ENCODE measurements around the gene MTUS2. TPM values are rescaled to one million over a fixed set of nuclear protein-coding genes. Genes with fewer than 3 reads are reported as not detected.

Gene MTUS2
- polyA plus RNA-seq, 1 donor from 2014 or later = 0.06 TPM

DNA sequence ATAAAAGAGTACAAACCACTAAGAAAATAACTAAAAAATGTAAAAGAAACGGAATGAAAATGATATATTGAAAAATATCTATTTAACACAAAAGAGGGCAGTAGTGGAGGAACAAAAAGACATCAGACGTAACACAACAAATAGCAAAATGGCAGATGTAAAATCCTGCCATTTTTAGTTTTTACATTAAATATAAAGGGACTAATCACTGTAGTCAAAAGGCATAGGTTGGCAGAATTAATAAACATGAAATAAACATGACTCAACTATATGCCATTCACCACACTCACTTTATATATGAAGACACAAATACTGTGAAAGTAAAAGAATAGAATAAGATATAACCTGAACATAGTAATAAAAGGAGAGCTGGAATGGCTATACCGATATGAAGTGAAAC lies 11.0 kb downstream of the MTUS2 start:
- H3K9me3 Mint-ChIP-seq = peaks cover 16 to 23% (median 19%) of the 10 kb centered on the region in 3 donors
- no peaks in the 10 kb centered on the region for H3K27me3 Mint-ChIP-seq
- no peaks in the 10 kb centered on the region for H3K4me1 Mint-ChIP-seq
- H3K27ac Mint-ChIP-seq = no peak overlapping the region
- H3K36me3 Mint-ChIP-seq = no peaks in the 10 kb centered on the region
- no peak overlapping the region for H3K4me3 Mint-ChIP-seq

- no peak overlapping the region for H3K27ac Mint-ChIP-seq
- no peaks in the 10 kb centered on the region for H3K36me3 Mint-ChIP-seq
- no peak overlapping the region for H3K4me3 Mint-ChIP-seq
- no peaks in the 10 kb centered on the region for H3K9me3 Mint-ChIP-seq
- peaks cover 1% of the 10 kb centered on the region for H3K27me3 Mint-ChIP-seq
- no peaks in the 10 kb centered on the region for H3K4me1 Mint-ChIP-seq
Measured at GRCh38 chr13:28837111-28837510, 17.0 kb downstream of the MTUS2 start.

GRCh38 chr13:28843639-28844038 lies 23.5 kb downstream of the MTUS2 start:
- Mint-ChIP-seq H3K4me1 (no peaks in the 10 kb centered on the region), H3K36me3 (no peaks in the 10 kb centered on the region), H3K9me3 (no peaks in the 10 kb centered on the region), H3K4me3 (no peak overlapping the region), H3K27ac (no peak overlapping the region), H3K27me3 (no peaks in the 10 kb centered on the region)

- Mint-ChIP-seq H3K27me3 (no peaks in the 10 kb centered on the region), H3K27ac (no peak overlapping the region), H3K9me3 (no peaks in the 10 kb centered on the region), H3K36me3 (no peaks in the 10 kb centered on the region), H3K4me1 (peaks cover 9 to 24% (median 21%) of the 10 kb centered on the region in 3 donors), H3K4me3 (no peak overlapping the region)
Measured at GRCh38 chr13:28849441-28849840, 29.3 kb downstream of the MTUS2 start.

DNA sequence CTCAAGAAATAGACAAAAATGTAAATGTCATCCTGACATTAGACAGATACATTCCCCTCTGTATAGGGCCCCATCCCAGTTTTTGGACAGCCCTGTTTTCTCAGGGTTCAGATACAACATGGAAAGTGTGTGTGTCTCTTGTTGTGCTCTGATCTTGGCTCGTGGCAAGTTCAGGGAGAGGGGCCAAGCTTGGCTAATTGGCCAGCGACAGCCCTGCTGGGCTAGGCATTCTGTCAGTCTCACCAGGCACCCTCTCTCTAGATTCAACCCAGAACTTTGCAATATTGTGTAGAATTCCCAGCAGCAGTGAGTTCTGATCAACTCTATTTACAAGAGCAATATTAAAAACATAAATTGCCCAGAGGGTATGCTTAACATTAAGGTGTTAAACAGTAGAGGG lies 30.1 kb downstream of the MTUS2 start:
- H3K4me3 Mint-ChIP-seq = no peak overlapping the region
- H3K36me3 Mint-ChIP-seq = no peaks in the 10 kb centered on the region
- no peaks in the 10 kb centered on the region for H3K27me3 Mint-ChIP-seq
- peaks cover 10 to 24% (median 21%) of the 10 kb centered on the region in 3 donors for H3K4me1 Mint-ChIP-seq
- H3K9me3 Mint-ChIP-seq = no peaks in the 10 kb centered on the region
- H3K27ac Mint-ChIP-seq = peak overlapping the region in 1 of 3 donors; percentile 41

- Mint-ChIP-seq H3K27me3 (no peaks in the 10 kb centered on the region), H3K9me3 (no peaks in the 10 kb centered on the region), H3K36me3 (no peaks in the 10 kb centered on the region), H3K4me1 (peaks cover 10 to 24% (median 21%) of the 10 kb centered on the region in 3 donors), H3K4me3 (peak overlapping the region in 1 of 4 donors; percentile 40), H3K27ac (no peak overlapping the region)
Measured at GRCh38 chr13:28851422-28851821, 31.3 kb downstream of the MTUS2 start.

- Mint-ChIP-seq H3K4me1 (peaks cover 8 to 17% (median 15%) of the 10 kb centered on the region in 3 donors), H3K27ac (peak overlapping the region in 1 of 3 donors; percentile 31), H3K9me3 (no peaks in the 10 kb centered on the region)
Measured at GRCh38 chr13:28854657-28855056, 34.5 kb downstream of the MTUS2 start.

DNA sequence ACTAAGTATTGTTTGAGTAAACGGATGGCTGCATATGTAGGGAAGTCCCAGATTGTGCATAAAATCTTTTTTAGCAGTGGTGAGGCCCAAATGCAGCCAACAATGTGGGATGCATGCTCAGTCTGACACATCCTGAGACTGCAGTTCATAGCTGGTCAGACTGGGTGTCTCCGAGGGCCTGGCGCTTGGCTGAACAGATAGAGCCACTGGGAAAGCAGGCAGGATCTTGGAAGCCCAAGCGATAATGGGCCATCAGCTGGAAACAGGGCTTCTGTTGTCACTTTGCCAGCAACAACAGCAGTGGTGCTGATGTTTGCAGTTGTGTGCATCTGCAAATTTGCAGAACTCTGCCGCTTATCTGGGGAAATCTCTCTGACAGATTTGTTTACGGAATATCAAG lies 36.1 kb downstream of the MTUS2 start:
- Mint-ChIP-seq H3K36me3 (no peaks in the 10 kb centered on the region), H3K9me3 (no peaks in the 10 kb centered on the region), H3K4me1 (peaks cover 0 to 3% (median 2%) of the 10 kb centered on the region in 3 donors), H3K4me3 (no peak overlapping the region), H3K27ac (no peak overlapping the region), H3K27me3 (no peaks in the 10 kb centered on the region)

More at GRCh38 chr13:28854657-28855056, 34.5 kb downstream of the MTUS2 start:
- no peaks in the 10 kb centered on the region for H3K27me3 Mint-ChIP-seq
- no peaks in the 10 kb centered on the region for H3K36me3 Mint-ChIP-seq
- H3K4me3 Mint-ChIP-seq = peak overlapping the region in 1 of 4 donors; percentile 31

DNA sequence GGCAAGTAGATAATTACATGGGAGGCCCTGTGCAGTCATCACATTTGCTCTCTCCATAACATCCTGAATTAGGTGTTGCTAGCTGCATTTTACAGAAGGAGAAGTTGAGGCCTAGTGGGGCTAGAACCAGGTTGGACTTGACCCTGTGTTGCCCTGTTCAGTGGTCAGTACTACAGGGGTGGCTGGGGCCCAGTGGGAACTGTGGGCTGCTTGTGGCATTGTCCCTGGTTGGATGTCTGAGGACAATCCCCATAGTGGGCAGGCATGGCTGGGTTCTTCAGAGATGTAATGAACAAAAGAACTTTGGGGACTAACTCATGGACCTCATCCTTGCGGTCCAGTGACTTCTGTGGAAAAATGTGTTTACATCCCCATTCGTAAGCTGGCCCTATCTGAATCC lies 38.9 kb downstream of the MTUS2 start:
- Mint-ChIP-seq H3K4me1 (peaks cover 0 to 1% (median 0%) of the 10 kb centered on the region in 3 donors), H3K4me3 (no peak overlapping the region), H3K27ac (no peak overlapping the region), H3K27me3 (peaks cover 2% of the 10 kb centered on the region), H3K9me3 (no peaks in the 10 kb centered on the region), H3K36me3 (no peaks in the 10 kb centered on the region)

DNA sequence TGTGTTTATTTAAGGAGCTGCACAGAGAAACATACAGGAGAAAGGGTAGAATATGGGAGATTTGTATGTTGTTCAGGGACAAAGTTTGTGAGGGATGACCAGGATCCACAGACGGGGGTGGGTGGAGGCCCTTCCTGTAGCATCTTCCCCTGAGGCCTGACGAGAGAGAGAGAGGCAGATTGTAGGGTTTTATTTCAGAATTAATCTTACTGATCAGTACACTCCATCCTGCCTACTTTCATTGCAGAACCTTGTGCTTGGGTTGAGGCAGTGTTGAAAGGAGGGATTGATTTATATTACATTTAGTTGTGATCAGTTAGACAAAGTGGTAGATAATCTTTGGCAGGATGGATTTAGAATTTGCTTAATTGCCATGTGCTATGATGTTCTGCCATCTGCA lies 39.6 kb downstream of the MTUS2 start:
- Mint-ChIP-seq H3K27ac (no peak overlapping the region), H3K27me3 (peaks cover 2% of the 10 kb centered on the region), H3K9me3 (no peaks in the 10 kb centered on the region), H3K4me3 (no peak overlapping the region), H3K4me1 (peaks cover 0 to 1% (median 0%) of the 10 kb centered on the region in 3 donors), H3K36me3 (no peaks in the 10 kb centered on the region)

- Mint-ChIP-seq H3K27me3 (peaks cover 3% of the 10 kb centered on the region), H3K4me1 (peaks cover 0 to 4% (median 0%) of the 10 kb centered on the region in 3 donors), H3K9me3 (no peaks in the 10 kb centered on the region), H3K27ac (no peak overlapping the region), H3K4me3 (no peak overlapping the region), H3K36me3 (no peaks in the 10 kb centered on the region)
Measured at GRCh38 chr13:28864544-28864943, 44.4 kb downstream of the MTUS2 start.

- no peak overlapping the region for H3K27ac Mint-ChIP-seq
- peaks cover 4% of the 10 kb centered on the region for H3K27me3 Mint-ChIP-seq
- H3K36me3 Mint-ChIP-seq = no peaks in the 10 kb centered on the region
- no peak overlapping the region for H3K4me3 Mint-ChIP-seq
- no peaks in the 10 kb centered on the region for H3K9me3 Mint-ChIP-seq
- peaks cover 0 to 4% (median 0%) of the 10 kb centered on the region in 3 donors for H3K4me1 Mint-ChIP-seq
Measured at GRCh38 chr13:28865149-28865744, 45.1 kb downstream of the MTUS2 start.

DNA sequence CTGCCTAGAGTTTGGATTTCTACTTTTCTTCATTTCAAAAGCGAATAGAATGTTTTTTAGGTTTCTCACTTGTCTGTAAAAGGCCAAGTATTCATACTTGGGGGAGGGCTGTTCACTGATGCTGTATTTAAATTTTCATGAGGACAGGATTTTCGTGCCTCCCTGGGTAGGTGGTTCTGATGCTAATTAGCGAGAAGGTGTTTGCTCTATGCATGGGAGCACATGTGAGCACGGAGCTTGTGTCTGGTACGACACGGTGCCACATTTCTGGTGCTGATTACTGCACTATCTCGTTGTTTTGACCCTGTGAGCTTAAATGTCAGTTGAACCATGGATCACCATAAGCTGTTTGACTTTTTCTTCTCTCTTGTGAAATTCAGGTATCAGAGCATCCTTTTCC lies 45.8 kb downstream of the MTUS2 start:
- Mint-ChIP-seq H3K9me3 (no peaks in the 10 kb centered on the region), H3K4me3 (no peak overlapping the region), H3K36me3 (no peaks in the 10 kb centered on the region), H3K27ac (no peak overlapping the region), H3K4me1 (peaks cover 0 to 4% (median 0%) of the 10 kb centered on the region in 3 donors), H3K27me3 (peaks cover 4% of the 10 kb centered on the region)

DNA sequence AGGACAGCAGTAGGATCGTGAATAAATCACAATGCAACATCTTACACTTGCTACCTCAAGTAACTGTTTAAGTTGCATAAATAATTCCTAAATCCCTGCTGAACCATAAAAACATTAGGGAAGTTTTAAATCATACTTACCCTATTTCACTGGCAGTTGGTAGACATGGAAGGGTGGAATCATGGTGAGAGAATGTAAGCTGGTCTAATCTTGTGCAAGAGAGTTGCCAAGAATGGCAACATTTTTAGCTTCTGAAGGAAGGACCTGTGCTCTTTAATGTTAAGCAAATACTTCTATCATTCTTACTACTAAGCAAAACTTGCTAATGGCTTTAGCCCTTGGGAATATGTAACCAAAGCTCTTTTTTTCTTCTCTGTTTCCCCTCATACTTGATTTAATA lies 46.8 kb downstream of the MTUS2 start:
- Mint-ChIP-seq H3K9me3 (peaks cover under 1 to 4% (median 3%) of the 10 kb centered on the region in 3 donors), H3K36me3 (no peaks in the 10 kb centered on the region), H3K27ac (no peak overlapping the region), H3K27me3 (peaks cover 5% of the 10 kb centered on the region), H3K4me3 (no peak overlapping the region), H3K4me1 (peaks cover 0 to 4% (median 0%) of the 10 kb centered on the region in 3 donors)

DNA sequence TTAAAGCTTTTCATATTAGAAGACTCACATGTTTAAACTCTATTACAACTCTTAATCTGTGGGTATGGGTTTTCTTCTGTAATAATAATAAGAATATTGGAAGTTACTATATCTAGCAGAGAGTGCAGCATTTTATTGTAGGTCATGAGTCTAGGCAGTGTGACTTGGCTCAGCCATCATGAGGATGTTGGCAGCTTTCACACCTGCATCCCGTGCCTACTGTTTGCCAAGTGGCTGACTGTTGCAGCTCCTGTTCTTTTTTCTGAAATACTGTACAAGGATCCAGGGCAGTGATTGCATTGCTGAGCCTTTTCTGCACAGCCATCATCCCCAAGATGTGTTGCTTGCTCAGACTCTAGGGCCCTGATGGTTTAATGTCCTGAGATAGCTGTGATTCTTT lies 47.4 kb downstream of the MTUS2 start:
- no peak overlapping the region for H3K4me3 Mint-ChIP-seq
- H3K27ac Mint-ChIP-seq = no peak overlapping the region
- peaks cover 0 to 4% (median 0%) of the 10 kb centered on the region in 3 donors for H3K4me1 Mint-ChIP-seq
- peaks cover 5% of the 10 kb centered on the region for H3K27me3 Mint-ChIP-seq
- peaks cover 6 to 7% (median 7%) of the 10 kb centered on the region in 3 donors for H3K9me3 Mint-ChIP-seq
- H3K36me3 Mint-ChIP-seq = no peaks in the 10 kb centered on the region

All from IgD-negative memory B cell (primary cell).